Tibial nerve (tissue), 4 donors: ENCODE measurements around the gene TLDC2. TPM values are rescaled to one million over a fixed set of nuclear protein-coding genes. Genes with fewer than 3 reads are reported as not detected.

Source experiments
- DNase-seq, 2 donors: peaks; one replicate each; pipeline ENCODE4 v3.0.0-alpha.2; 2019; ENCODE audit warnings: low spot score in 2 of 2
- H3K27ac ChIP-seq, 4 donors: fragments of 200-600 bp; sonication (generic) in 3 of 4; one replicate each; pipeline ENCODE4 v1.5.1; 2017 to 2019; ENCODE audit warnings: mild to moderate bottlenecking in 1 of 4
- H3K27me3 ChIP-seq, 2 donors: fragments of 200-600 bp; sonication (generic) in 1 of 2; one replicate each; pipeline versions ENCODE4 v1.5.1 to v1.6.0; 2017 to 2019
- H3K36me3 ChIP-seq, 3 donors: fragments of 200-600 bp; sonication (generic); one replicate each; pipeline ENCODE4 v1.5.1; 2018 to 2019
- H3K4me1 ChIP-seq, 4 donors: fragments of 200-600 bp; sonication (generic) in 3 of 4; one replicate each; pipeline ENCODE4 v1.5.1; 2017 to 2019
- H3K4me3 ChIP-seq, 4 donors: fragments of 200-600 bp; sonication (generic) in 3 of 4; one replicate each; pipeline ENCODE4 v1.5.1; 2017 to 2019; ENCODE audit warnings: mild to moderate bottlenecking in 1 of 4, moderate library complexity in 1 of 4
- H3K9me3 ChIP-seq, 4 donors: fragments of 200-600 bp; sonication (generic) in 3 of 4; one replicate each; pipeline ENCODE4 v1.5.1; 2017 to 2019
- EP300 ChIP-seq, 2 donors: sonication (generic); formaldehyde crosslinking; IDR thresholded peaks; one replicate each; pipeline ENCODE4 v1.6.1; 2017; ENCODE audit warnings: antibody characterized with exemption in 2 of 2, mild to moderate bottlenecking in 1 of 2
- POLR2A ChIP-seq, 2 donors: fragments of 450-650 bp; IDR thresholded peaks; one replicate each; pipeline ENCODE4 v1.6.1; 2017; ENCODE audit warnings: antibody characterized with exemption in 2 of 2, mild to moderate bottlenecking in 2 of 2, moderate library complexity in 2 of 2
- WGBS, 2 donors: methylation state at CpG; one replicate each; pipeline ENCODE4 v1.1.5; 2018; 5-methylcytosine and 5-hydroxymethylcytosine counted together
- total RNA-seq, 4 donors: library from RNA; depleted of rRNA; stranded (reverse); fragments of >200 nt; gene quantifications; one replicate each; pipeline ENCODE4 v1.1.0, GENCODE V29; 2016
- TF ChIP-seq, protein P1 (sequence below), 5 experiments: fragments of 200-600 bp in 3 of 5; fragments of 450-650 bp in 2 of 5; sonication (generic) in 3 of 5; IDR thresholded peaks; one replicate each; pipeline ENCODE4 v1.5.1; 2016 to 2019; ENCODE audit warnings: antibody characterized with exemption in 5 of 5, mild to moderate bottlenecking in 3 of 5, moderate library complexity in 2 of 5

TLDC2 gene
- total RNA-seq, 4 donors from 2014 or later = not detected

DNA sequence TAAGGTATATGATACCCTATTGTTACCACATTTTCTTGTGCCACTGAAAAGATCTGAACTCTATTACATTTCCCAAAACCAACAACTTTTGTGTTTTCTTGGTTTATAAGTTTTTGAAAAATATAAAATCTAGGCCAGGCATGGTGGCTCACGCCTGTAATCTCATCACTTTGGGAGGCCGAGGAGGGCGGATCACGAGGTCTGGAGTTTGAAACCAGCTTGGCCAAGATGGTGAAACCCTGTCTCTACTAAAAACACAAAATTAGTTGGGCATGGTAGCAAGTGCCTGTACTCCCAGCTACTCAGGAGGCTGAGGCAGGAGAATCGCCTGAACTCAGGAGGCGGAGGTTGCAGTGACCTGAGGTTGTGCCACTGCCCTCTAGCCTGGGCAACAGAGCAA, 41.3 kb downstream of the TLDC2 start:
- H3K36me3 ChIP-seq = peaks cover 2 to 96% (median 21%) of the 10 kb centered on the region in 3 donors
- H3K9me3 ChIP-seq = no peaks in the 10 kb centered on the region
- WGBS, 2 donors = 94 to 99% methylated on average over 6 of the region's 6 CpGs
- H3K27me3 ChIP-seq = no peaks in the 10 kb centered on the region
- DNase-seq = no peak
- H3K4me3 ChIP-seq = no peak overlapping the region
- H3K27ac ChIP-seq = no peak overlapping the region
- no peak for TF ChIP-seq POLR2A (IDR thresholded peaks at IDR 0.05)
- TF ChIP-seq, protein P1, sequence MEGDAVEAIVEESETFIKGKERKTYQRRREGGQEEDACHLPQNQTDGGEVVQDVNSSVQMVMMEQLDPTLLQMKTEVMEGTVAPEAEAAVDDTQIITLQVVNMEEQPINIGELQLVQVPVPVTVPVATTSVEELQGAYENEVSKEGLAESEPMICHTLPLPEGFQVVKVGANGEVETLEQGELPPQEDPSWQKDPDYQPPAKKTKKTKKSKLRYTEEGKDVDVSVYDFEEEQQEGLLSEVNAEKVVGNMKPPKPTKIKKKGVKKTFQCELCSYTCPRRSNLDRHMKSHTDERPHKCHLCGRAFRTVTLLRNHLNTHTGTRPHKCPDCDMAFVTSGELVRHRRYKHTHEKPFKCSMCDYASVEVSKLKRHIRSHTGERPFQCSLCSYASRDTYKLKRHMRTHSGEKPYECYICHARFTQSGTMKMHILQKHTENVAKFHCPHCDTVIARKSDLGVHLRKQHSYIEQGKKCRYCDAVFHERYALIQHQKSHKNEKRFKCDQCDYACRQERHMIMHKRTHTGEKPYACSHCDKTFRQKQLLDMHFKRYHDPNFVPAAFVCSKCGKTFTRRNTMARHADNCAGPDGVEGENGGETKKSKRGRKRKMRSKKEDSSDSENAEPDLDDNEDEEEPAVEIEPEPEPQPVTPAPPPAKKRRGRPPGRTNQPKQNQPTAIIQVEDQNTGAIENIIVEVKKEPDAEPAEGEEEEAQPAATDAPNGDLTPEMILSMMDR (IDR thresholded peaks at IDR 0.05) = no peak
- TF ChIP-seq EP300 (IDR thresholded peaks at IDR 0.05) = no peak
- H3K4me1 ChIP-seq = peaks cover 0 to 24% (median 3%) of the 10 kb centered on the region in 4 donors

DNA sequence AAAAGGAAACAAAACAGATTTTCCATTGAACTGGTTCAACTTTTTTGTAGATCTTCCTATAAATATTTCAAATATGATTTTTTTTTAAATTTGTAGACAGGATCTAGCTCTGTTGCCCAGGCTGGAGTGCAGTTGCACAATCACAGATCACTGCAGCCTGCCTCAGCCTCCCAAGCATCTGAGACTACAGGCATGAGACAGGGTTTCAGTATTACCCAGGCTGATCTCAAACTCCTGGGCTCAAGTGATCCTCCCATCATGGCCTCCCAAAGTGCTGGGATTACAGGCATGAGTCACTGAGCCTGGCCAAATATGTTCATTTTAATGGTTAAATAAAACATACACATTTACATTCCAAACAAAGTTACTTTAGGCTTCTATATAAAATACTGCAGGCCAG, 42.0 kb downstream of the TLDC2 start:
- peak overlapping the region in 1 of 4 donors; percentile 37 for H3K27ac ChIP-seq
- no peak for DNase-seq
- H3K4me1 ChIP-seq = peaks cover 0 to 29% (median 3%) of the 10 kb centered on the region in 4 donors
- TF ChIP-seq, protein P1 (IDR thresholded peaks at IDR 0.05) = no peak
- no peak for TF ChIP-seq POLR2A (IDR thresholded peaks at IDR 0.05)
- no peak for TF ChIP-seq EP300 (IDR thresholded peaks at IDR 0.05)
- peaks cover 2 to 98% (median 21%) of the 10 kb centered on the region in 3 donors for H3K36me3 ChIP-seq
- no peaks in the 10 kb centered on the region for H3K9me3 ChIP-seq
- H3K27me3 ChIP-seq = no peaks in the 10 kb centered on the region
- H3K4me3 ChIP-seq = no peak overlapping the region

GRCh38 chr20:36919715-36920333, 43.9 kb downstream of the TLDC2 start:
- Histone ChIP-seq H3K27me3 (no peaks in the 10 kb centered on the region), H3K4me1 (peaks cover 0 to 46% (median 7%) of the 10 kb centered on the region in 4 donors), H3K27ac (peak overlapping the region in 2 of 4 donors; percentile 51), H3K4me3 (no peak overlapping the region), H3K9me3 (no peaks in the 10 kb centered on the region), H3K36me3 (peaks cover 2 to 98% (median 21%) of the 10 kb centered on the region in 3 donors)
- TF ChIP-seq, protein P1 (IDR thresholded peaks at IDR 0.05) = peak; percentile 71 to 86 (median 82)
- TF ChIP-seq POLR2A (IDR thresholded peaks at IDR 0.05) (no peak), EP300 (IDR thresholded peaks at IDR 0.05) (peak in 1 of 2 donors; percentile 16)
- DNase-seq = no peak
- WGBS, 2 donors = 4 to 8% methylated on average over 2 of the region's 2 CpGs

DNA sequence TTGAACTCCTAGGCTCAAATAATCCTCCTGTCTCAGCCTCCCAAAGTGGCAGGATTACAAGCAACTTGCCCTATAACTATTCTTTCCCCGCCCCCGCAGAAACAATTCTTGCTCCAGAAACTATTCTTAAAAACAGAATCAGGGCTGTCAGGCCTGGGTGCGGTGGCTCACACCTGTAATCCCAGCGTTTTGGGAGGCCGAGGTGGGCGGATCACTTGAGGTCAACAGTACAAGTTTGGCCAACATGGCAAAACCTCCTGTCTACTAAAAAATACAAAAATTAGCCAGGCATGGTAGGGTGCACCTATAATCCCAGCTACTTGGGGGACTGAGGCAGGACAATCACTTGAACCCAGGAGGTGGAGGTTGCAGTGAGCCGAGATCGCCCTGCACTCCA, 44.4 kb downstream of the TLDC2 start:
- Histone ChIP-seq H3K9me3 (no peaks in the 10 kb centered on the region), H3K27me3 (no peaks in the 10 kb centered on the region), H3K36me3 (peaks cover 2 to 98% (median 21%) of the 10 kb centered on the region in 3 donors), H3K4me1 (peaks cover 0 to 51% (median 8%) of the 10 kb centered on the region in 4 donors), H3K4me3 (no peak overlapping the region), H3K27ac (peak overlapping the region in 2 of 4 donors; percentile 51)
- TF ChIP-seq, protein P1 (IDR thresholded peaks at IDR 0.05) = no peak
- TF ChIP-seq POLR2A (IDR thresholded peaks at IDR 0.05) = no peak
- TF ChIP-seq EP300 (IDR thresholded peaks at IDR 0.05) = no peak
- no peak for DNase-seq
- WGBS, 2 donors = 82 to 91% methylated on average over 7 to 8 of the region's 8 CpGs

GRCh38 chr20:36924167-36925045, 48.5 kb downstream of the TLDC2 start:
- Histone ChIP-seq H3K36me3 (peaks cover 6 to 98% (median 24%) of the 10 kb centered on the region in 3 donors), H3K27ac (peak overlapping the region in 2 of 4 donors; percentile 48 to 50)
- DNase-seq = no peak

More at GRCh38 chr20:36924167-36925045, 48.5 kb downstream of the TLDC2 start:
- 84% methylated on average over 9 of the region's 9 CpGs for WGBS, 2 donors
- Histone ChIP-seq H3K4me1 (peaks cover 0 to 68% (median 6%) of the 10 kb centered on the region in 4 donors), H3K4me3 (no peak overlapping the region), H3K27me3 (no peaks in the 10 kb centered on the region), H3K9me3 (no peaks in the 10 kb centered on the region)
- TF ChIP-seq, protein P1 (IDR thresholded peaks at IDR 0.05) = no peak
- TF ChIP-seq POLR2A (IDR thresholded peaks at IDR 0.05) (no peak), EP300 (IDR thresholded peaks at IDR 0.05) (no peak)
